Measurements from ENCODE around the gene F2RL2.

The F2RL2 gene

GRCh38 chr5:76622076-76622475 lies 1.1 kb downstream of the F2RL2 start:
- H3K27ac ChIP-seq, result no peak overlapping the region
- TF ChIP-seq CTCF (IDR thresholded peaks at IDR 0.05) (no peak), ZFX (IDR thresholded peaks at IDR 0.05; ENCODE audit: borderline replicate concordance) (no peak)

GRCh38 chr5:76620166-76620565 lies 3.0 kb downstream of the F2RL2 start:
- TF ChIP-seq CTCF (IDR thresholded peaks at IDR 0.05) (no peak), ZFX (IDR thresholded peaks at IDR 0.05; ENCODE audit: borderline replicate concordance) (no peak)
- H3K27ac ChIP-seq, result no peak overlapping the region

GRCh38 chr5:76617675-76618074 lies 5.5 kb downstream of the F2RL2 start:
- no peak for TF ChIP-seq ZFX (IDR thresholded peaks at IDR 0.05; ENCODE audit: borderline replicate concordance)
- no peak for TF ChIP-seq CTCF (IDR thresholded peaks at IDR 0.05)
- H3K27ac ChIP-seq, result no peak overlapping the region

- no peak overlapping the region for H3K27ac ChIP-seq
- TF ChIP-seq ZFX (IDR thresholded peaks at IDR 0.05; ENCODE audit: borderline replicate concordance), result no peak
- TF ChIP-seq CTCF (IDR thresholded peaks at IDR 0.05), result no peak
Measured at GRCh38 chr5:76617229-76617628, 6.0 kb downstream of the F2RL2 start.

- H3K27ac ChIP-seq, result no peak overlapping the region
- no peak for TF ChIP-seq ZFX (IDR thresholded peaks at IDR 0.05; ENCODE audit: borderline replicate concordance)
- TF ChIP-seq CTCF (IDR thresholded peaks at IDR 0.05), result no peak
Measured at GRCh38 chr5:76616206-76616605, 7.0 kb downstream of the F2RL2 start.

GRCh38 chr5:76615759-76616158 lies 7.4 kb downstream of the F2RL2 start:
- no peak overlapping the region for H3K27ac ChIP-seq
- TF ChIP-seq ZFX (IDR thresholded peaks at IDR 0.05; ENCODE audit: borderline replicate concordance), result no peak
- TF ChIP-seq CTCF (IDR thresholded peaks at IDR 0.05), result no peak

GRCh38 chr5:76612942-76613341 lies 10.3 kb downstream of the F2RL2 start:
- H3K27ac ChIP-seq, result no peak overlapping the region
- TF ChIP-seq CTCF (IDR thresholded peaks at IDR 0.05), result no peak
- no peak for TF ChIP-seq ZFX (IDR thresholded peaks at IDR 0.05; ENCODE audit: borderline replicate concordance)
